ENCODE results near the gene ONECUT1. TPM values are rescaled to one million over a fixed set of nuclear protein-coding genes. Genes with fewer than 3 reads are reported as not detected.

The ONECUT1 gene
- total RNA-seq, 4 donors from 2014 or later = not detected

- Histone ChIP-seq H3K4me3 (no peak overlapping the region), H3K4me1 (no peaks in the 10 kb centered on the region), H3K27ac (no peak overlapping the region), H3K27me3 (peaks cover 0 to 4% (median 0%) of the 10 kb centered on the region in 3 donors), H3K9me3 (no peaks in the 10 kb centered on the region), H3K36me3 (no peaks in the 10 kb centered on the region)
- no peak for ATAC-seq
- DNase-seq = no peak
- intact Hi-C loops (cut with DNase I; ENCODE audit: low total_unique reads) (no loop called here), in situ Hi-C loops (cut with MboI; ENCODE audit: low sequenced_read_pairs in 4 of 4) (no loop called here)
- TF ChIP-seq POLR2A (IDR thresholded peaks at IDR 0.05) (no peak), CTCF (IDR thresholded peaks at IDR 0.05 in 4 of 5, conservative IDR thresholded peaks at IDR 0.05 in 1 of 5) (no peak)
Measured at GRCh38 chr15:52760562-52760961, 29.6 kb downstream of the ONECUT1 start.

GRCh38 chr15:52759969-52760368, 30.2 kb downstream of the ONECUT1 start:
- no peaks in the 10 kb centered on the region for H3K4me1 ChIP-seq
- no peak overlapping the region for H3K4me3 ChIP-seq
- H3K9me3 ChIP-seq = no peaks in the 10 kb centered on the region
- peaks cover 0 to 4% (median 0%) of the 10 kb centered on the region in 3 donors for H3K27me3 ChIP-seq
- in situ Hi-C loops (cut with MboI; ENCODE audit: low sequenced_read_pairs in 4 of 4) (no loop called here), intact Hi-C loops (cut with DNase I; ENCODE audit: low total_unique reads) (no loop called here)
- ATAC-seq (no peak), DNase-seq (no peak)
- TF ChIP-seq POLR2A (IDR thresholded peaks at IDR 0.05) (no peak), CTCF (IDR thresholded peaks at IDR 0.05 in 4 of 5, conservative IDR thresholded peaks at IDR 0.05 in 1 of 5) (no peak)
- no peak overlapping the region for H3K27ac ChIP-seq
- H3K36me3 ChIP-seq = no peaks in the 10 kb centered on the region

- no peak for TF ChIP-seq CTCF (IDR thresholded peaks at IDR 0.05 in 4 of 5, conservative IDR thresholded peaks at IDR 0.05 in 1 of 5)
- no peak for TF ChIP-seq POLR2A (IDR thresholded peaks at IDR 0.05)
- Histone ChIP-seq H3K36me3 (no peaks in the 10 kb centered on the region), H3K9me3 (no peaks in the 10 kb centered on the region), H3K27me3 (peaks cover 0 to 2% (median 2%) of the 10 kb centered on the region in 3 donors), H3K4me3 (no peak overlapping the region), H3K4me1 (no peaks in the 10 kb centered on the region), H3K27ac (no peak overlapping the region)
- no peak for ATAC-seq
- no peak for DNase-seq
- in situ Hi-C loops (cut with MboI; ENCODE audit: low sequenced_read_pairs in 4 of 4) = no loop called here
- intact Hi-C loops (cut with DNase I; ENCODE audit: low total_unique reads) = no loop called here
Measured at GRCh38 chr15:52757496-52757895, 32.6 kb downstream of the ONECUT1 start.

GRCh38 chr15:52751522-52751921, 38.6 kb downstream of the ONECUT1 start:
- Histone ChIP-seq H3K4me1 (no peaks in the 10 kb centered on the region), H3K27me3 (peaks cover 10 to 12% (median 12%) of the 10 kb centered on the region in 3 donors), H3K9me3 (no peaks in the 10 kb centered on the region), H3K27ac (no peak overlapping the region), H3K4me3 (no peak overlapping the region), H3K36me3 (no peaks in the 10 kb centered on the region)
- intact Hi-C loops (cut with DNase I; ENCODE audit: low total_unique reads) (no loop called here), in situ Hi-C loops (cut with MboI; ENCODE audit: low sequenced_read_pairs in 4 of 4) (no loop called here)
- ATAC-seq (no peak), DNase-seq (no peak)
- no peak for TF ChIP-seq POLR2A (IDR thresholded peaks at IDR 0.05)
- TF ChIP-seq CTCF (IDR thresholded peaks at IDR 0.05 in 4 of 5, conservative IDR thresholded peaks at IDR 0.05 in 1 of 5) = no peak

GRCh38 chr15:52749258-52749657, 40.9 kb downstream of the ONECUT1 start:
- ATAC-seq (no peak), DNase-seq (no peak)
- Histone ChIP-seq H3K27me3 (peaks cover 10 to 13% (median 12%) of the 10 kb centered on the region in 3 donors), H3K36me3 (no peaks in the 10 kb centered on the region), H3K4me3 (no peak overlapping the region), H3K9me3 (no peaks in the 10 kb centered on the region), H3K27ac (no peak overlapping the region), H3K4me1 (no peaks in the 10 kb centered on the region)
- intact Hi-C loops (cut with DNase I; ENCODE audit: low total_unique reads) = no loop called here
- in situ Hi-C loops (cut with MboI; ENCODE audit: low sequenced_read_pairs in 4 of 4) = loop anchor here in 3 of 4 donors (25.0 kb wide), 2 partner anchors 137 to 412 kb away; no protein-coding TSS in a partner anchor
- TF ChIP-seq CTCF (IDR thresholded peaks at IDR 0.05 in 4 of 5, conservative IDR thresholded peaks at IDR 0.05 in 1 of 5) = no peak
- no peak for TF ChIP-seq POLR2A (IDR thresholded peaks at IDR 0.05)

Data from gastrocnemius medialis (tissue), 4 donors.